Neural progenitor cell (in vitro differentiated cells): ENCODE results near the gene PXDC1.

Source experiments
- CTCF ChIP-seq: fragments of 200-600 bp; sonication (generic); IDR thresholded peaks from 2 replicates; pipeline ENCODE4 v1.5.1; 2017; ENCODE audit warnings: antibody characterized with exemption, mild to moderate bottlenecking
- EZH2 ChIP-seq: fragments of 200-600 bp; sonication (generic); IDR thresholded peaks from 2 replicates; pipeline ENCODE4 v1.6.1; 2017; ENCODE audit warnings: antibody characterized with exemption, mild to moderate bottlenecking, moderate library complexity
- EZH2phosphoT487 ChIP-seq: fragments of 200-600 bp; sonication (generic); IDR thresholded peaks from 2 replicates; pipeline ENCODE4 v1.6.1; 2017; ENCODE audit warnings: antibody characterized with exemption

DNA sequence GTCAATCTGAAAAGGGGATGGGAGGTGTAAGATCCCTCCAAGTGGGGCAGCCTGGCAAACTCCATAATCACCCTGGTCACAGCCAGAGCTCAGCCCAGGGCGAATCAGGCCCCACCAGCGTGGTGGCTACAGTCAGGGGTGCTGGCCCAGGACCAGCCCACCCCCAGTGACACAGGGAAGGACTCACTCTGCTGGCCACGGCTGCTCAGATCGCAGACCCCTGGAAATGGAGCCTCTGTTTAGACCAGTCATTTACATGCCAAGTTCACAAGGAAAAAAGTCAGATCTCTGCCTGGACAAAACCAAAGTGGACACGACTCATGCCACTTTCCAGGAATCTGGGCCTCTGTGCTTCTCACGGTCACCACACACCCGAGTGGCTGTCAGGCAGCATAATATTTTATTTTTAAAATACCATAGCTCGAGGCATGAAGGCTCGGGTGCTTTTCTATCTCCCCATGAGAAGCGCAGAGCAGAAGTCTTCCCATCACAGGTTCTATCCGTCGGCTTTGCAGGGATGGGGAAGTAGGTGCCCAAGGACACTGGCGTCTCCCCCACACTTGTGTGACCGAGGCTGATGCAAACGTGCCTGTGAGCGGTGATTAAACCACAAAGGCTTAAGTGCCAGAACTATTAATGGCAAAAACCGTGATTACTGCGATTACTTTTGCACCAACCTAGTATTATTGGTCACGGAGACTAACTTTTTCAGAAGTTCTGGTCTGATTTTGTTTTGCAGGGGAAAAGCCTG, 13.0 kb downstream of the PXDC1 start:
- TF ChIP-seq CTCF (no peak), EZH2phosphoT487 (no peak), EZH2 (no peak)
